GM18498 (cell line): ENCODE measurements around the gene RBBP7.

Source experiments
- ATAC-seq: cut with Tn5 transposase; IDR thresholded peaks from one replicate; pipeline ENCODE4 v1.9.1; 2021; ENCODE audit warnings: mild to moderate bottlenecking, moderate library complexity; ENCODE audit not compliant: unreplicated experiment

RBBP7 gene

GRCh38 chrX:16867947-16868346 lies 2.2 kb downstream of the RBBP7 start:
- no peak for ATAC-seq

- ATAC-seq = no peak
Measured at GRCh38 chrX:16862829-16863228, 7.3 kb downstream of the RBBP7 start.

DNA sequence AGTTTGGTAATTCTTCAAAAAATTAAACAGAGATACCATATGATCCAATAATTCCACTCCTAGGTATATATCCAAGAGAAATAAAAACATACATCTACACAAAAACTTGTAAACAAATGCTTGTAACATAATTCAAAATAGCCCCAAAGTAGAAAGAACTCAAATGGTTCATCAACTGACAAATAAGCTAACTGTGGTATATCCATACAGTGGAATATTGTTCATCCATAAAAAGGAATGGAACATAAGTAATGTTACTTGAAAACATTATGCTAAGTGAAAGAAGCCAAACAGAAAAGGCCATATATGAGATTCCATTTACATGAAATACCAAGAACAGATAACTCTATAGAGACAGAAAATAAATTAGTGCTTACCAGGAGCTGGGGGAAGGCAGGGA lies 13.4 kb downstream of the RBBP7 start:
- ATAC-seq = no peak

GRCh38 chrX:16856076-16856404 lies 14.1 kb downstream of the RBBP7 start:
- ATAC-seq = peak; percentile 64

- ATAC-seq = no peak
Measured at GRCh38 chrX:16855363-16856075, 14.6 kb downstream of the RBBP7 start.

- no peak for ATAC-seq
Measured at GRCh38 chrX:16853537-16853936, 16.6 kb downstream of the RBBP7 start.

DNA sequence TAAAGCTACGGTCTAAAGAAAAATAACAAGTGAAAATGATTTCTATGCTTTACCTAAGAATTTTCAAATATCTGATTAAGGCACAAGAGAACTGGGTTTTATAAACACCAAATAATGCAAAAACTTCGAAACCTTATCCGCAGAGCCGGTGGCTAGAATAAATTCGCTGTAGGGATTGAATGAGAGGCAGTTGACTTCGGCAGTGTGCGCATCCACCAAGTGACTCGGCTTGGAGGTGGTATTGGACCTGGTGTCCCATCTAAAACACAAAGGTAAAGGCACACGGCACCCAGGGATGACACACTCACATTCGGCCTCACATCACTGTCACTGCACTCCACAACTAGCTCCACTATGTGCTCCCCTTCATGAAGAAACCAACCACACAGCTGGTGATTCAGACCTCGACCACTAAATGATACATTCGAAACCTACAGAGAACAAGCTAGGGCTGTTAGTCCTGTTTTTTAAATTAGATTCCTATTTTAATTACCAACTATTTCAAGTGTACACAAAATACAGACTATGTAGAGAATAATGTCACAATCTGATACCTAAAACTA lies 17.5 kb downstream of the RBBP7 start:
- no peak for ATAC-seq

DNA sequence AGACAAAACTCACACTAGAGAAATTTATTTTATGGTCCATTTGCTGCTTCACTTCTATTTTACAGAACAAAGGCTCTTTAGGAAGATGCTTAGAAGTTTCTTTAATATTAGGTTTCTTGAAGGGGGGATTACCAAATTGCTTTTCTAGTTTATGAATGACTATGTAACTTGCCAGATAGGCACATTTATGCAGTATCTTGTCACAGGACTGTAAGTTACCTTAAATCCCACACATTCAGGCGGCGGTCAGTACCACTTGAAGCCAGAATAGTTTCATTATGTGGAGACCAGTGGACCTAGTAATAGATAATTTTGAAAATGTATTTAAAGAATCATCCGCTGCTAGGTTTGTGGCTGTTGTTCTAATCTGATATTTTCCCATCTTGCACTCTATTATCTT lies 18.3 kb downstream of the RBBP7 start:
- no peak for ATAC-seq

- no peak for ATAC-seq
Measured at GRCh38 chrX:16851421-16851820, 18.7 kb downstream of the RBBP7 start.

GRCh38 chrX:16848541-16848940 lies 21.6 kb downstream of the RBBP7 start:
- no peak for ATAC-seq

DNA sequence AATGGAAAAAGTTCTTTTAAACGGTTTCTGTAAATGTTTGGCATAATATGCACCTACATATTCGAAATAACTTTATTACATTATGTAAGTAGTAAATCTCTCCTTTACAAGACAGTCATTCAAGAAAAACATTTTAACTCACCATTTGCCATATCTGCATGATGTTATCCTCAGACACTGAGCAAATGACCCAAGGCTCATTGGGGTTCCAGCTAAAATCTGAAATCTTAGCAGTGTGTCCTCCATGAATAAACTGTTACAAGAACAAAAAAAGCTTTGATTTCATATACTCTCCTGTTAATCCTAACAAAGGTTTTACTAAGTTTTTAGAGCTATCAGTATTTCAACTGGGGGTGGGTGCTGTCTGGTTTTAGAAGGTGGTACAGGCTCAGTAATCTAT lies 24.5 kb downstream of the RBBP7 start:
- no peak for ATAC-seq

DNA sequence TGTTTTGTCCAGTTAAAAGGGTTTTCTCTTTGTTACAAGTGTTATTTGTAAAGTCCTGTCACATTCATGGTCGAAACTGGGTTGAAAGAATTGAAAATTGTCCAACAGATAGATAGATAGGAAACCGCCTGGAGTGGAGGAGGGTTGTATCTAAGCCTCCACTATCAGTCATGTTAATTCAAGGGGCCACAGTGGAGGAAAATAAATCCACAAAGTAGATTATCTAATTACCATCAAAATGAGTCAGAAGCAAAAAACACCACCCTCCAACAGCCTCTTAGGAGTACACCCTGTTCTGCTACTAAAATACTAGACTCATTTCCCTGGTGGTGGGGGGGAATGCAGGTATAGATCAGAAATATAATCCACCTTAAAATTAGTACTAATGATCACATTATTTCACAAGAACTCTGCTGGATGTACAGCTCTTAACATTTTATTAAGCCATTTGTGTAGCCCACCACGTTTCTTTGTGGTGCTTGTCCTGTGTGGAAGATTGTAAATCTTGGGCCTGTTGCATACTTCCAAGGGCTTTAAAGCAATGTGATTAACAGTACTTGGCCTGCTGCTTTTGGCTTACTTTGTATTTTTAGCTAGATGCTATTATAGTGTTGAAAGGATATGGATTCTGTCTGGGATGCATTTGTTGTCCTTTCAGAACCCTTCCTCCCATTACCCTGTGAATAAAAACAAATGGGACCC lies 26.8 kb downstream of the RBBP7 start:
- ATAC-seq = no peak

DNA sequence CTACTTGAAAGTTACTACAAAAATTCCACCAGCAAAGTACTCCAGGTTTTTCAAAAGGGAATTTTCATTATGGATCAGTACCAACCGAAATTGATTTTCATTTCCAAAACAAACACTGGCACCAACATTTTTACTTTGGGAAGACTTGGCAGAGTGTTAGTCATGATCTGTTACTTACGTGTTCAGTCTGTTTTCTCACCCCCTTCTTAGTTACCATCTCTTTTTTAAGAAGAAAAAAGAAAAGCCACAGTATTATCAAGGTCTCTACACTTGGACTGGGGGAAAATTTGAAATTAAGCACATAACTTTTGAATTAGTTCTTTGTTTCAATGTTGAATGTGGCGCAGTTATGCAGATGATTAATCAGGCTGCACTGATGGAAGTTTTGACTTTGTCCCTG lies 27.5 kb downstream of the RBBP7 start:
- ATAC-seq = no peak

- no peak for ATAC-seq
Measured at GRCh38 chrX:16839852-16840460, 30.2 kb downstream of the RBBP7 start.

DNA sequence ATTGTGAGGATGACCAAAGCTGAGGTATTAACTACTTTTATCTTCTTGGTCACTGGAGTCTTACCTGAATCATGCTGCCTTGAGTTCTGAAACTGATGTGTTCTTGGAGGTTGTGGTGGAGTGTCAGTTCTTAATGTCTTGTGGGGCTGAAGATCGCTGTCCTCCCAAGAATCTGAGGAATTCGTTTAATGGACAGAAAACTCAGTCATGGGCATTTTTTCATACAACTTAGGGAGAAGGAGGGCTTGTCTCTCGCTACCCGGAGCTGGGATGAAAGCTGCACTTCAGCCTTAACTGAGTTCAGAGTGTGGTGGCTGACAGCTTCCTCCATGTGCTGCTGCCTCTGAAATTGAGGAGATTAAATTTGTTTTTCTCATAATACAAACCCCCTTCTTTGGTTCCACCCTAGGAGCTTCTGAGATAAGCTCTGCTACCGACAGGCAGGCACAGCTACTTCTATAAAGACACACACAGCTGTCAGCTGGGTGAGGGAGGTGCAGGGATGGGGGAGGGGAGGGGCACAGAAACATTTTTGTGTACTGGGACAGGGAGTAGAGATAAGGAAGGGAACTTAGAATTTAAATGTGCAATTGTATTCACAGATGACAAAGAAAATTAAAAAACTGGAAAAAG lies 30.8 kb downstream of the RBBP7 start:
- ATAC-seq = no peak

GRCh38 chrX:16838202-16839066 lies 31.7 kb downstream of the RBBP7 start:
- no peak for ATAC-seq

DNA sequence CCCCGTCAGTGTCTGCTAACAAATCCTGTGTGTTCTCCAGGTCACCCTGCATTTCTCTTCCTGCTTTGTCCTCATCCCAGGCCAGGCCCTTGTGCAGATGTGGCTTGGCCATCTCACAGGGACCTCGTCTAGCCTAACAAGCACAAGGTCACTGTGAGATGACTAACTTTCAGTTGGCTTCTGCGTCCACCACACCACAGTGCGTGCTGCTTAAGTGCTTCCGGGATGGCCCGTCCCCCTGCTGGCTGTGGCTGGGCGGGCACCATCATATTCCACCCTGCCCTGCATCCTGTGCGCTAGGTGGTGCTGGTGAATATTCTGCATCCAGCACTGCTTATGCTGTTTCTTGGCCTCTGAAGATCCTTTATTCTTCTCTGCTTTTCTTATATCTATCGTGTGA lies 33.8 kb downstream of the RBBP7 start:
- ATAC-seq = no peak

- no peak for ATAC-seq
Measured at GRCh38 chrX:16834806-16835205, 35.4 kb downstream of the RBBP7 start.

DNA sequence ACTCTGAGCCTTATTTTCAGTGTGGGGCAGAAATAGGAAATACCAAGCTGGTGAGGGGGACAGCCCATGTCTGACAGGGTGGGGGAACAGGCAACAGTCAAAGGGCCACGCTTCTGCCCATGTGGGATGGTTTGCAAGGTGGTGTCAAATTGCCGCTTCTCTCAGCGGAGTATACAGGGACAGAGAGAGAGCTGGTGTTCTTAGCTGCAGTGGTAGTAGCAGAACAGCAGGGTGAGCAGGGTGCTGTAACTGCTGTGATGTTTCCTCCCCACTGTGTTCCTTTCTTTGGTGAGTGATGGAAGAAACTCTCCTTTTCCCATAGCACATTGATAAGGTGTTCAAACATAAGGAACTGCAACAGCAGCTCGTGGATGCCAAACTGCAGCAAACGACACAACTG lies 37.9 kb downstream of the RBBP7 start:
- no peak for ATAC-seq

- ATAC-seq = no peak
Measured at GRCh38 chrX:16828124-16828908, 41.8 kb downstream of the RBBP7 start.
